HEK293 (cell line): ENCODE measurements around the gene MYOZ3.
A peak's percentile ranks its signal among the peaks of the same experiment; 100 is the strongest.

Source experiments
- CTCF ChIA-PET: fragments of 350-600 bp; formaldehyde crosslinking; extraction: SDS; loops from one replicate; lab custom pipeline; 2021; ENCODE audit warnings: antibody characterized with exemption; lab: Yijun Ruan, JAX
- POLR2A ChIA-PET: fragments of 300-600 bp; formaldehyde crosslinking; extraction: SDS; loops from one replicate; lab custom pipeline; 2020; ENCODE audit warnings: antibody characterized with exemption, inconsistent platforms; lab: Yijun Ruan, JAX
- H3K27ac ChIP-seq: fragments of 200-500 bp; sonication (Bioruptor generic); 2 replicates; pipeline ENCODE4 v1.5.1; 2014; ENCODE audit warnings: low read depth, low read length, control low read depth, inconsistent platforms; ENCODE audit errors: extremely low read depth
- H3K36me3 ChIP-seq, 2 experiments: fragments of 200-500 bp in 1 of 2; sonication (Bioruptor generic) in 1 of 2; 1 replicate in 1 of 2; 2 replicates in 1 of 2; pipeline ENCODE4 v1.5.1; 2014 to 2017; ENCODE audit warnings: inconsistent platforms in 2 of 2, low read length in 2 of 2; ENCODE audit not compliant: control insufficient read depth in 2 of 2, insufficient read depth in 1 of 2
- H3K4me1 ChIP-seq: fragments of 200-500 bp; sonication (Bioruptor generic); 2 replicates; pipeline ENCODE4 v1.5.1; 2014; ENCODE audit warnings: mild to moderate bottlenecking, low read length, inconsistent platforms; ENCODE audit not compliant: control insufficient read depth, insufficient read depth
- H3K4me3 ChIP-seq: 2 replicates; pipeline ENCODE4 v1.5.1; 2011; ENCODE audit warnings: low read depth, mild to moderate bottlenecking, control low read depth, low read length, moderate library complexity
- H3K9me3 ChIP-seq: fragments of 200-500 bp; sonication (Bioruptor generic); 2 replicates; pipeline ENCODE4 v1.5.1; 2014; ENCODE audit warnings: low read depth, low read length, inconsistent platforms; ENCODE audit not compliant: control insufficient read depth, insufficient read depth
- PRDM10 ChIP-seq: fragments of 450-650 bp; formaldehyde crosslinking; IDR thresholded peaks from 2 replicates; pipeline ENCODE4 v1.5.1; 2016; ENCODE audit warnings: missing biosample characterization, missing genetic modification characterization
- ZNF132 ChIP-seq: fragments of 450-650 bp; formaldehyde crosslinking; IDR thresholded peaks from 2 replicates; pipeline ENCODE4 v1.5.1; 2017; ENCODE audit warnings: missing biosample characterization, missing genetic modification characterization, borderline replicate concordance
- ZNF133 ChIP-seq: fragments of 450-650 bp; formaldehyde crosslinking; IDR thresholded peaks from 2 replicates; pipeline ENCODE4 v1.5.1; 2016; ENCODE audit warnings: missing biosample characterization, missing genetic modification characterization
- ZNF223 ChIP-seq: fragments of 450-650 bp; formaldehyde crosslinking; IDR thresholded peaks from 2 replicates; pipeline ENCODE4 v1.5.1; 2016; ENCODE audit warnings: missing biosample characterization, missing genetic modification characterization
- ZNF23 ChIP-seq: fragments of 450-650 bp; formaldehyde crosslinking; IDR thresholded peaks from 2 replicates; pipeline ENCODE4 v1.5.1; 2016; ENCODE audit warnings: missing biosample characterization, missing genetic modification characterization, borderline replicate concordance
- ZNF335 ChIP-seq: fragments of 450-650 bp; formaldehyde crosslinking; conservative IDR thresholded peaks from 2 replicates; pipeline ENCODE4 v1.5.1; 2016; ENCODE audit warnings: missing biosample characterization, missing genetic modification characterization
- ZNF513 ChIP-seq: fragments of 450-650 bp; IDR thresholded peaks from 2 replicates; pipeline ENCODE4 v1.5.1; 2018; ENCODE audit warnings: missing biosample characterization, missing genetic modification characterization
- ZNF785 ChIP-seq: fragments of 450-650 bp; formaldehyde crosslinking; IDR thresholded peaks from 2 replicates; pipeline ENCODE4 v1.5.1; 2016; ENCODE audit warnings: missing biosample characterization, missing genetic modification characterization

MYOZ3 gene

GRCh38 chr5:150670275-150670947, 9.4 kb downstream of the MYOZ3 start:
- POLR2A ChIA-PET: interaction anchor here (1.0 kb wide), 1 partner anchor 30 kb away, joined by 5 read pairs; the partner anchor contains the start of gene RBM22
- H3K4me1 ChIP-seq: no peaks in the 10 kb centered on the region; the same call in 1 of the 2 replicates
- TF ChIP-seq ZNF223 (tag by site-specific recombination) (no peak), ZNF335 (tag by site-specific recombination) (peak; percentile 42)
- TF ChIP-seq, all 188 proteins: peak for 1
- H3K9me3 ChIP-seq: no peaks in the 10 kb centered on the region
- H3K27ac ChIP-seq: no peak overlapping the region
- CTCF ChIA-PET: interaction anchor here (0.7 to 1.0 kb wide), 3 partner anchors 13 to 519 kb away, joined by 3 to 4 read pairs (median 3); no protein-coding TSS in a partner anchor
- H3K4me3 ChIP-seq: no peak overlapping the region
- no peaks in the 10 kb centered on the region for H3K36me3 ChIP-seq

- CTCF ChIA-PET: interaction anchor here (0.7 to 1.0 kb wide), 4 partner anchors 13 to 519 kb away, joined by 3 to 7 read pairs (median 4); partner anchors contain the start of gene DCTN4
- Histone ChIP-seq H3K4me3 (no peak overlapping the region), H3K27ac (no peak overlapping the region)
- TF ChIP-seq ZNF513 (tag by site-specific recombination) (peak; percentile 27; the same call in 1 of the 2 replicates), ZNF132 (tag by site-specific recombination) (no peak), PRDM10 (tag by site-specific recombination) (no peak)
- TF ChIP-seq, all 188 proteins: peak for 1
- Histone ChIP-seq H3K4me1 (no peaks in the 10 kb centered on the region; the same call in 1 of the 2 replicates), H3K36me3 (no peaks in the 10 kb centered on the region), H3K9me3 (no peaks in the 10 kb centered on the region)
- POLR2A ChIA-PET: interaction anchor here (1.0 kb wide), 1 partner anchor 29 kb away, joined by 5 read pairs; the partner anchor contains the start of gene RBM22
Observed at GRCh38 chr5:150670948-150671310, 9.9 kb downstream of the MYOZ3 start.

GRCh38 chr5:150671509-150672236, 10.6 kb downstream of the MYOZ3 start:
- H3K4me3 ChIP-seq: peak overlapping the region; percentile 24
- no peaks in the 10 kb centered on the region for H3K36me3 ChIP-seq
- TF ChIP-seq ZNF23 (tag by site-specific recombination) (no peak), ZNF133 (tag by site-specific recombination) (no peak), ZNF785 (tag by site-specific recombination) (no peak)
- H3K4me1 ChIP-seq: no peaks in the 10 kb centered on the region; the same call in 1 of the 2 replicates
- CTCF ChIA-PET: interaction anchor here (0.7 kb wide), 1 partner anchor 87 kb away, joined by 7 read pairs; the partner anchor contains the start of gene DCTN4
- no peak overlapping the region for H3K27ac ChIP-seq
- H3K9me3 ChIP-seq: no peaks in the 10 kb centered on the region
- POLR2A ChIA-PET: interaction anchor here (1.0 kb wide), 1 partner anchor 29 kb away, joined by 5 read pairs; the partner anchor contains the start of gene RBM22
